Neural progenitor cell (in vitro differentiated cells): Measurements from ENCODE around the gene SLC5A6.

ENCODE experiments used
- CTCF ChIP-seq: fragments of 200-600 bp; sonication (generic); IDR thresholded peaks from 2 replicates; pipeline ENCODE4 v1.5.1; 2017; ENCODE audit warnings: antibody characterized with exemption, mild to moderate bottlenecking
- EZH2phosphoT487 ChIP-seq: fragments of 200-600 bp; sonication (generic); IDR thresholded peaks from 2 replicates; pipeline ENCODE4 v1.6.1; 2017; ENCODE audit warnings: antibody characterized with exemption

GRCh38 chr2:27237341-27237945, 25.4 kb upstream of the SLC5A6 start:
- TF ChIP-seq CTCF (no peak), EZH2phosphoT487 (no peak)
